Cerebellar cortex (tissue), 1 donor: ENCODE data around the gene ZNF497.

Experiments
- DNase-seq: peaks from one replicate; pipeline ENCODE4 v3.0.0-alpha.2; 2015; ENCODE audit warnings: low spot score

ZNF497 gene

DNA sequence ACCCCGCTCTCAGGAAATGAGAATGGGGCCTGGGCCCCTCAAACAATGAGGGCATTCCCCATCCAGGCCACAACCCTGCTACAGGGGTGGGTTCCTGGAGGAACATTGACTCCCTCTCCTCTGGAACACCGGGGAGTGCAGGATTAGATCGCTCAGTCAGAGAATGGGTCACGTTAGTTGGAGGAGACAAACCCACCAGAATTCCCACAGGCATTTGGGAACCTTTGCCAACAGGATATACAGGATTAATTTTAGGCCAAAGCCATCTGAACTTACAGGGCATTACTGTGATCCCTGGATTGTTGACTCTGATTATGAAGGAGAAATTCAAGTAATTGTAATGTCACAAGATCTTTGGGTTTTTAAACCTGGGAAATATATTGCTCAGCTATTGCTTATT is 54.8 kb downstream of the ZNF497 start:
- no peak for DNase-seq

DNA sequence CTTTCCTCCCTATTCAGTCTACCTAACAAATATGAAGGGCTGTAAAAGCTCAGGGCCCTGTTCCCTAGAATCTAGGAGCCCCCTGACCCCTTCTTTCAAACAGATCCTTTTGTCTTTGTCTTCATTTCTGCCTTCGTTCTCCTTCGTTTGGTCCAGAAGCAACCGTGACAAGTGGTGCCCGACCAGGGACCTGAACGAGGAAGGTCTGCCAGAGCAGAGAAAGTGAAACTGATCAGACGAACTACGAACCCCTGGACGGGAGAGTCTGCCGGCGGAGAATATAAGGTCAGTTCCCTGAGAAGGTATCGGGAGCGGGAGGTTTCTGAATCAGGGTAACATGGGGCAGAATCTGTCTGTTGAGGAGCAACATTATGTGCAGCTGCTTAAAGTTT is 56.6 kb downstream of the ZNF497 start:
- no peak for DNase-seq

DNA sequence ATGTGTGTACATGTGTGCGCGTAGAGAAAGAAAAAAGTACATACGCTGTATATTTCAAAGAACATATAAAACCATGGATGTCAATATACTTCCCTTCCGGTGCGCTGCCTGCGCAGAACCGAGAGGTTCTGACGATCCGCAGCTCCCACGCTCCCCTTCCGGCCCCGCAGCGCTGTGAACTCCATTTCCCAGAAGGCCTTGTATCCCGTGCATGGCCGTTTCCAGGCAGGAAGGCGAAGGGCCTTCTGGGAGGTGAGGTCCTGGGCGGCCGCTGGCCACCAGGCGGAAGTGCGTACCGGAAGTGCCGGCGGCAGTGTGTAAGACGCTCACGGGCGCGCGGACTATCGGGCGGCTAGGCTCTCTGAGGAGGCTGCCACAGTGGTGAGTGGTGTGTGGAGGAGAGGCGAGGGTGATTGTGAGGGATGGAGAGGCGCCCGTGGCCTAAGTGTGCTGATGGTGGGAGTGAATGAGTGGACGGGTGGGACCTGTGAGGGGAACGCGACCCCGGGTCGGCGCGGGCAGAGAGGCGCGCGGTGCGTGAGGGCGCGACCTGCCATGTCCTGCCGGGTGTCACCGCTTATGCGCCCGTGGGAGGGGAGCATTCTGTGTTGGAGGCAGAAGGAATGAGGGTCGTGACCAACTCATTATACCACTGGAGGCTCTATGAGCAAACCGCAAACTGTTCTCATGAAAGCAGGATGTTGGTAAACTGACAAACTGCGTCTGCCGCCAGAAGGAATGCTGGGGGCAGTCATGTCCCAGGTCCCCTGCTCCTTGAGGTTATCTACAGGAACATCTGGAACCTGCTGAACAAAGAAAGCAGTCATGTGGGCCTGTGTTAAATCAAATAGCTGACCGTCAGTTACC is 57.3 kb downstream of the ZNF497 start, which contains the start of gene ERVK3-1:
ERVK3-1 (plus strand) TSS at position 313 of the 867 bp plus-strand sequence. CDS start 6,792 bp downstream, outside the sequence.
- DNase-seq: peak; percentile 99

DNA sequence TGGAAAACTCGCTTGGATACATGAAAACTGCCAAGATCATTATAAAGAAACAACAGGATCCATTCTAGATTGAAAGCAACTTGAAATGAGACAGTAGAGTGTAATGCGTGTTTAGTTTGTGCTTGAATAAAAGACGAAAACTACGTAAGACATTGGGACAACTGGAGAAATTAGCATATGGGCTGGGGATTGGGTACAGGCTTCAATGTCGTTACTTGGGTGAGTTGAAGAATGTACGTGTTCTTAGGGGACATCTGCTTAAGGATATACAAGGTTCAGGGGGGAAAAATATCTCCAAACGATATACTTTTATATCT is 57.8 kb downstream of the ZNF497 start:
- DNase-seq: no peak
